ENCODE measurements around the gene FGR.

GRCh38 chr1:27595597-27595996 lies 39.4 kb downstream of the FGR start:
- TF ChIP-seq CTCF (optimal IDR thresholded peaks at IDR 0.05 in 1 of 3, IDR thresholded peaks at IDR 0.05 in 1 of 3, conservative IDR thresholded peaks at IDR 0.05 in 1 of 3; ENCODE audit: extremely low read depth in 1 of 3, insufficient read depth in 2 of 3, low read length in 3 of 3) (no peak), EZH2 (IDR thresholded peaks at IDR 0.05; ENCODE audit: low read length) (no peak)

All from keratinocyte (primary cell).